ENCODE data around the gene CIP2A.

The CIP2A gene

DNA sequence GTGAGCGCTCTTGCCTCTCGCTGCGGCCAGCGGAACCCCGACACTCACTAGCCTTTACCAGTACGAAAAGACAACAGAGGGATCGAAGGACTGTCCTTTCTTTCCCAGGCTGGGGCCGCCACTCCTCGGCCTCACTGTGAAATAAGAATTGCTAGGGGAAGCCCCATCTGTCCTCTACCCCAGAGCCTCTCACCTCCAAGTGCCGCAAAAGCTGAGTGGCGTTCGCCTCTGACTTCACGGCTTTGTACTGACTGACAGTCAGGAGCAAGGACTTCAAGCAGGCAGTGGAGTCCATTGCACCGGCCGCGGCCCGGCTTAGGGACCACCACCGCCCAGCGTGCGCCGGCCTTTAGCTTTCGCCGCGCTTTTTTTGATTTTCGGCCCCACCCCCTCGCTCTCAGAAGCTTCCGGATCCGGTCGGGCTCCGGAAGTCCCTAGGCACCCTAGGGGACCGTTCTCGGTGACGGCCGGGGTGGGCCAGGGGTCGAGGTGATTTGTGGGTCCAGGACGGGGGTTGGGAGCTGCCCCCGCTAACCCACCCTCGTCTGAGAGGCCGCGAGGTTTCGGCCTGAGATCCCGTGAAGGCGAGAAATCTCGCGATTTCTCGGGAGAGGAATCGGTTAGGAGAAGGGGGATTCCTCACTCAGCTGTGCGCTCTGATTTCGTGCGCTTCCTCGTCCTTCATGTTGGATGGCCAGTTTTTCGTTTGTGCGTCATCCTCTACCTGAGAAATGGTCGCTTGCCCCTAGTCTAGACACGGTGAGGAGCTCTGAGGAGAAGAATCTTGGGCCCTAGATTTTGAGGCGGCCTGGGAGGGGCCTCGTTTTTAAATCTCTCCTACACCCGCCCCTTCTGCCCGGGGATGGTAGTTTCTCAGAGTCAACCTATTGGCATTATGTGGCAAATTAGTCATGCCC, at the start of gene CIP2A, which contains the start of gene DZIP3:
Gene CIP2A, minus strand, starts transcription at position 358 of the 917 bp plus-strand sequence. Its CDS starts 63 bp downstream, at position 295.
Gene DZIP3, plus strand, starts transcription at position 642 of the 917 bp plus-strand sequence. CDS start 15,685 bp downstream, outside the sequence.
- no peaks in the 10 kb centered on the region for H4K20me1 ChIP-seq (ENCODE audit: insufficient read depth, low read length)
- H3K79me2 ChIP-seq (ENCODE audit: low read length), result peaks cover 49% of the 10 kb centered on the region
- peak within 1 kb of the TSS; percentile 89 for H3K9ac ChIP-seq (ENCODE audit: low read length)
- peak; percentile 87 for DNase-seq
- H2AFZ ChIP-seq (ENCODE audit: low read length), result peak within 1 kb of the TSS; percentile 94
- no peaks in the 10 kb centered on the region for H3K27me3 ChIP-seq (replicated peaks; ENCODE audit: insufficient read depth, low read length)
- peaks cover 11% of the 10 kb centered on the region for H3F3A ChIP-seq (ENCODE audit: insufficient read depth, low read length)
- peaks cover 18% of the 10 kb centered on the region for H3K4me1 ChIP-seq (ENCODE audit: low read length)
- no peaks in the 10 kb centered on the region for H3K9me3 ChIP-seq (replicated peaks; ENCODE audit: insufficient read depth, low read length)
- TF ChIP-seq EZH2phosphoT487 (IDR thresholded peaks at IDR 0.05; ENCODE audit: low read length), result no peak
- TF ChIP-seq EZH2 (optimal IDR thresholded peaks at IDR 0.05; ENCODE audit: low read depth, low read length), result no peak
- TF ChIP-seq, protein P1, sequence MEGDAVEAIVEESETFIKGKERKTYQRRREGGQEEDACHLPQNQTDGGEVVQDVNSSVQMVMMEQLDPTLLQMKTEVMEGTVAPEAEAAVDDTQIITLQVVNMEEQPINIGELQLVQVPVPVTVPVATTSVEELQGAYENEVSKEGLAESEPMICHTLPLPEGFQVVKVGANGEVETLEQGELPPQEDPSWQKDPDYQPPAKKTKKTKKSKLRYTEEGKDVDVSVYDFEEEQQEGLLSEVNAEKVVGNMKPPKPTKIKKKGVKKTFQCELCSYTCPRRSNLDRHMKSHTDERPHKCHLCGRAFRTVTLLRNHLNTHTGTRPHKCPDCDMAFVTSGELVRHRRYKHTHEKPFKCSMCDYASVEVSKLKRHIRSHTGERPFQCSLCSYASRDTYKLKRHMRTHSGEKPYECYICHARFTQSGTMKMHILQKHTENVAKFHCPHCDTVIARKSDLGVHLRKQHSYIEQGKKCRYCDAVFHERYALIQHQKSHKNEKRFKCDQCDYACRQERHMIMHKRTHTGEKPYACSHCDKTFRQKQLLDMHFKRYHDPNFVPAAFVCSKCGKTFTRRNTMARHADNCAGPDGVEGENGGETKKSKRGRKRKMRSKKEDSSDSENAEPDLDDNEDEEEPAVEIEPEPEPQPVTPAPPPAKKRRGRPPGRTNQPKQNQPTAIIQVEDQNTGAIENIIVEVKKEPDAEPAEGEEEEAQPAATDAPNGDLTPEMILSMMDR (IDR thresholded peaks at IDR 0.05; ENCODE audit: low read length), result no peak
- H3K4me2 ChIP-seq (ENCODE audit: low read depth, low read length), result peak within 1 kb of the TSS; percentile 85
- peak within 1 kb of the TSS; percentile 86 for H3K4me3 ChIP-seq (ENCODE audit: low read length)
- H3K36me3 ChIP-seq (replicated peaks; ENCODE audit: insufficient read depth, low read length), result 0 out of 2 replicates have a peak, but pooled peaks cover 5% of the 10 kb centered on the region
- H3K27ac ChIP-seq (ENCODE audit: low read length), result peak within 1 kb of the TSS; percentile 82
- H3K9me2 ChIP-seq (replicated peaks; ENCODE audit: insufficient read depth, low read length), result no peaks in the 10 kb centered on the region

DNA sequence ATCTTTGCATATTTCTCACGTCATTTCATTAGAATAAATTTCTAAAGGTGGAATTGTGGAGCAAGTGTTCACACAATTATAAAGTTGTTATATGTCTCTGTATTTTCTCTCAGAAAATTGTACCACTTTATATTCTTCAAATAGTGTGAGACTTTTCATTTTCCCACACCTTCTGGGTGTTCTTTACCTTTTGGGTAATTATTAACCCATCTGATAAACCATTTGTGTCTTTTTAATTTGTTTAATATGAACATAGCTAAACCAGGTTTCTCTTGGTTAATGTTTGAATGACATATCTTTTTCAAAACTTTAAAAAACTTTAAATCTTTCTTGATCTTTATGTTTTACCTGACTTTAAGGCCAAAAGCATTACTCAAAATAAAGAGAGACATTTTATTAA, 40.7 kb upstream of the CIP2A start:
- TF ChIP-seq EZH2phosphoT487 (IDR thresholded peaks at IDR 0.05; ENCODE audit: low read length) (no peak), EZH2 (optimal IDR thresholded peaks at IDR 0.05; ENCODE audit: low read depth, low read length) (no peak)
- TF ChIP-seq, protein P1 (IDR thresholded peaks at IDR 0.05; ENCODE audit: low read length), result no peak
- Histone ChIP-seq H3F3A (ENCODE audit: insufficient read depth, low read length) (no peaks in the 10 kb centered on the region), H3K9me2 (replicated peaks; ENCODE audit: insufficient read depth, low read length) (no peaks in the 10 kb centered on the region), H3K79me2 (ENCODE audit: low read length) (no peaks in the 10 kb centered on the region), H3K9me3 (replicated peaks; ENCODE audit: insufficient read depth, low read length) (no peaks in the 10 kb centered on the region), H3K27ac (ENCODE audit: low read length) (no peak overlapping the region), H3K36me3 (replicated peaks; ENCODE audit: insufficient read depth, low read length) (no peaks in the 10 kb centered on the region), H3K9ac (ENCODE audit: low read length) (no peak overlapping the region), H4K20me1 (ENCODE audit: insufficient read depth, low read length) (no peaks in the 10 kb centered on the region), H3K4me2 (ENCODE audit: low read depth, low read length) (no peak overlapping the region), H2AFZ (ENCODE audit: low read length) (no peak overlapping the region), H3K4me1 (ENCODE audit: low read length) (no peaks in the 10 kb centered on the region), H3K4me3 (ENCODE audit: low read length) (no peak overlapping the region), H3K27me3 (replicated peaks; ENCODE audit: insufficient read depth, low read length) (no peaks in the 10 kb centered on the region)
- no peak for DNase-seq

DNA sequence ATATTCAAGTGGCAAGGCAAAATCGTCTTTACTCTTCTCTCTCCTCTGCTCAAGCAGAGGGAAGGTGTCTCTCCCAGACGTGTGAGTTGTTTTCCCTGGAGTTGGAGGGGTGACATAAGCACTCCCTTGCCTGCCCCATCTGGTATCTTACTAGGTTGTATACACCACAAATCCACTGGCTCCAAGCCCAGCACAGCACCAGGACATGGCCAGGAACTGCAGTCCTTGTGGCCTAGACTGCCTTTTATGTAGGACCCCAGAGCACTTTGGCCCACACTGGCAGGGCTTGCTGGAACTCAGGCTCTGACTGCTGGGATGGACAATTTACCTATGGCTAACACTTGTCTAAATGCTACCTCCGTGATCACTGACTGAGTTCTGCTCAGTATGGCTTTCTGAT, 34.3 kb upstream of the CIP2A start:
- H3K27me3 ChIP-seq (replicated peaks; ENCODE audit: insufficient read depth, low read length), result no peaks in the 10 kb centered on the region
- H3K9ac ChIP-seq (ENCODE audit: low read length), result no peak overlapping the region
- no peaks in the 10 kb centered on the region for H4K20me1 ChIP-seq (ENCODE audit: insufficient read depth, low read length)
- TF ChIP-seq EZH2phosphoT487 (IDR thresholded peaks at IDR 0.05; ENCODE audit: low read length) (no peak), EZH2 (optimal IDR thresholded peaks at IDR 0.05; ENCODE audit: low read depth, low read length) (no peak)
- TF ChIP-seq, protein P1 (IDR thresholded peaks at IDR 0.05; ENCODE audit: low read length), result no peak
- H3K4me2 ChIP-seq (ENCODE audit: low read depth, low read length), result no peak overlapping the region
- no peaks in the 10 kb centered on the region for H3K79me2 ChIP-seq (ENCODE audit: low read length)
- H3K27ac ChIP-seq (ENCODE audit: low read length), result no peak overlapping the region
- no peak for DNase-seq
- H3K9me3 ChIP-seq (replicated peaks; ENCODE audit: insufficient read depth, low read length), result no peaks in the 10 kb centered on the region
- no peaks in the 10 kb centered on the region for H3K9me2 ChIP-seq (replicated peaks; ENCODE audit: insufficient read depth, low read length)
- no peaks in the 10 kb centered on the region for H3K4me1 ChIP-seq (ENCODE audit: low read length)
- H3F3A ChIP-seq (ENCODE audit: insufficient read depth, low read length), result no peaks in the 10 kb centered on the region
- H3K36me3 ChIP-seq (replicated peaks; ENCODE audit: insufficient read depth, low read length), result no peaks in the 10 kb centered on the region
- H2AFZ ChIP-seq (ENCODE audit: low read length), result no peak overlapping the region
- no peak overlapping the region for H3K4me3 ChIP-seq (ENCODE audit: low read length)

Data from MM.1S (cell line).